Activated naive CD8-positive, alpha-beta T cell treated with anti-CD3 and anti-CD28 coated beads, Interleukin-2, amount 50 U/mL, for 24 hours (primary cell): ENCODE results near the gene CERS5.
A peak's percentile ranks its signal among the peaks of the same experiment; 100 is the strongest.
"Not testable (repeated sequence)": the region's sequence is repeated elsewhere in the genome, so short reads cannot be mapped to it uniquely, and the experiment has no call there.

Experiments used
- ATAC-seq: fragments of 150-1000 bp; cut with Tn5 transposase; one replicate; pipeline ENCODE4 v1.10.0; 2021
- DNase-seq: peaks from one replicate; pipeline ENCODE4 v3.0.0; 2021
- H3K27ac Mint-ChIP-seq: one replicate; pipeline ENCODE4 v1.8.0; 2021; ENCODE audit warnings: mild to moderate bottlenecking, mixed read lengths
- H3K27me3 Mint-ChIP-seq: one replicate; pipeline ENCODE4 v1.8.0; 2021; ENCODE audit warnings: mixed read lengths
- H3K36me3 Mint-ChIP-seq: one replicate; pipeline ENCODE4 v1.8.0; 2021; ENCODE audit warnings: low read depth, mixed read lengths
- H3K4me1 Mint-ChIP-seq: one replicate; pipeline ENCODE4 v1.8.0; 2021; ENCODE audit warnings: mixed read lengths
- H3K4me3 Mint-ChIP-seq: one replicate; pipeline ENCODE4 v1.8.0; 2021; ENCODE audit warnings: mild to moderate bottlenecking, moderate library complexity, mixed read lengths
- H3K9me3 Mint-ChIP-seq: one replicate; pipeline ENCODE4 v1.8.0; 2021; ENCODE audit warnings: mixed read lengths

CERS5 gene

GRCh38 chr12:50089730-50090129 is 77.4 kb downstream of the CERS5 start:
- peaks cover 42% of the 10 kb centered on the region for H3K36me3 Mint-ChIP-seq
- H3K27me3 Mint-ChIP-seq = no peaks in the 10 kb centered on the region
- peaks cover 30% of the 10 kb centered on the region for H3K4me1 Mint-ChIP-seq
- no peak for ATAC-seq
- H3K4me3 Mint-ChIP-seq = no peak overlapping the region
- H3K27ac Mint-ChIP-seq = no peak overlapping the region
- no peaks in the 10 kb centered on the region for H3K9me3 Mint-ChIP-seq
- DNase-seq = no peak

GRCh38 chr12:50088577-50089335 is 78.4 kb downstream of the CERS5 start:
- Mint-ChIP-seq H3K36me3 (peaks cover 34% of the 10 kb centered on the region), H3K4me3 (no peak overlapping the region), H3K4me1 (peaks cover 33% of the 10 kb centered on the region), H3K9me3 (no peaks in the 10 kb centered on the region), H3K27ac (peak overlapping the region; percentile 14), H3K27me3 (no peaks in the 10 kb centered on the region)
- peak; percentile 31 for ATAC-seq
- DNase-seq = peak; percentile 54

- H3K27ac Mint-ChIP-seq = peak overlapping the region; percentile 23
- H3K9me3 Mint-ChIP-seq = no peaks in the 10 kb centered on the region
- DNase-seq = no peak
Measured at GRCh38 chr12:50087995-50088394, 79.2 kb downstream of the CERS5 start.

GRCh38 chr12:50087151-50087550 is 80.0 kb downstream of the CERS5 start:
- DNase-seq = no peak
- Mint-ChIP-seq H3K9me3 (no peaks in the 10 kb centered on the region), H3K27me3 (no peaks in the 10 kb centered on the region), H3K4me3 (peak overlapping the region; percentile 3), H3K27ac (peak overlapping the region; percentile 60), H3K4me1 (peaks cover 45% of the 10 kb centered on the region), H3K36me3 (peaks cover 31% of the 10 kb centered on the region)
- ATAC-seq = no peak

More at GRCh38 chr12:50087995-50088394, 79.2 kb downstream of the CERS5 start:
- Mint-ChIP-seq H3K4me3 (no peak overlapping the region), H3K36me3 (peaks cover 34% of the 10 kb centered on the region), H3K4me1 (peaks cover 39% of the 10 kb centered on the region), H3K27me3 (no peaks in the 10 kb centered on the region)
- ATAC-seq = no peak

- peak overlapping the region; percentile 81 for H3K27ac Mint-ChIP-seq
Measured at GRCh38 chr12:50086148-50086547, 81.0 kb downstream of the CERS5 start.

GRCh38 chr12:50085615-50086072 is 81.5 kb downstream of the CERS5 start:
- no peak for ATAC-seq
- Mint-ChIP-seq H3K4me1 (peaks cover 45% of the 10 kb centered on the region), H3K4me3 (peak overlapping the region; percentile 91), H3K36me3 (peaks cover 23% of the 10 kb centered on the region), H3K27ac (peak overlapping the region; percentile 81), H3K27me3 (no peaks in the 10 kb centered on the region), H3K9me3 (no peaks in the 10 kb centered on the region)
- no peak for DNase-seq

More at GRCh38 chr12:50086148-50086547, 81.0 kb downstream of the CERS5 start:
- Mint-ChIP-seq H3K9me3 (no peaks in the 10 kb centered on the region), H3K4me3 (peak overlapping the region; percentile 91), H3K4me1 (peaks cover 45% of the 10 kb centered on the region), H3K36me3 (peaks cover 26% of the 10 kb centered on the region), H3K27me3 (no peaks in the 10 kb centered on the region)
- DNase-seq = no peak
- no peak for ATAC-seq

- DNase-seq (peak; percentile 88), ATAC-seq (peak; percentile 94)
- Mint-ChIP-seq H3K9me3 (no peaks in the 10 kb centered on the region), H3K4me1 (peaks cover 45% of the 10 kb centered on the region), H3K27me3 (no peaks in the 10 kb centered on the region), H3K27ac (peak within 1 kb of the TSS; percentile 96), H3K36me3 (peaks cover 19% of the 10 kb centered on the region), H3K4me3 (peak within 1 kb of the TSS; percentile 91)
Measured at GRCh38 chr12:50084775-50085614, 82.2 kb downstream of the CERS5 start, which contains the start of gene SMARCD1. SMARCD1 (plus strand) TSS chr12:50085342; CDS start chr12:50085370, 28 bp downstream.

GRCh38 chr12:50084409-50084774 is 82.8 kb downstream of the CERS5 start:
- DNase-seq, H3K27me3 Mint-ChIP-seq, H3K9me3 Mint-ChIP-seq, ATAC-seq: not testable (repeated sequence)
- H3K27ac Mint-ChIP-seq = peak overlapping the region; percentile 96
- H3K4me1 Mint-ChIP-seq = peaks cover 45% of the 10 kb centered on the region
- peak overlapping the region; percentile 91 for H3K4me3 Mint-ChIP-seq
- peaks cover 13% of the 10 kb centered on the region for H3K36me3 Mint-ChIP-seq

- peaks cover 41% of the 10 kb centered on the region for H3K4me1 Mint-ChIP-seq
- H3K9me3 Mint-ChIP-seq = no peaks in the 10 kb centered on the region
- H3K27me3 Mint-ChIP-seq = no peaks in the 10 kb centered on the region
- peak overlapping the region; percentile 83 for H3K27ac Mint-ChIP-seq
- DNase-seq (no peak), ATAC-seq (no peak)
- peak overlapping the region; percentile 70 for H3K4me3 Mint-ChIP-seq
- peaks cover 4% of the 10 kb centered on the region for H3K36me3 Mint-ChIP-seq
Measured at GRCh38 chr12:50083301-50083700, 83.9 kb downstream of the CERS5 start.

- peaks cover 35% of the 10 kb centered on the region for H3K4me1 Mint-ChIP-seq
- DNase-seq (no peak), ATAC-seq (peak; percentile 27)
- H3K36me3 Mint-ChIP-seq = peaks cover 4% of the 10 kb centered on the region
- H3K27me3 Mint-ChIP-seq = no peaks in the 10 kb centered on the region
- peak overlapping the region; percentile 9 for H3K27ac Mint-ChIP-seq
- H3K9me3 Mint-ChIP-seq = no peaks in the 10 kb centered on the region
- no peak overlapping the region for H3K4me3 Mint-ChIP-seq
Measured at GRCh38 chr12:50082644-50083043, 84.5 kb downstream of the CERS5 start.

GRCh38 chr12:50081096-50081808 is 85.9 kb downstream of the CERS5 start:
- Mint-ChIP-seq H3K4me1 (peaks cover 23% of the 10 kb centered on the region), H3K36me3 (no peaks in the 10 kb centered on the region), H3K27me3 (no peaks in the 10 kb centered on the region), H3K9me3 (no peaks in the 10 kb centered on the region), H3K4me3 (no peak overlapping the region), H3K27ac (no peak overlapping the region)
- DNase-seq (no peak), ATAC-seq (no peak)

GRCh38 chr12:50079771-50080170 is 87.4 kb downstream of the CERS5 start:
- DNase-seq (no peak), ATAC-seq (no peak)
- no peaks in the 10 kb centered on the region for H3K27me3 Mint-ChIP-seq
- H3K36me3 Mint-ChIP-seq = no peaks in the 10 kb centered on the region
- no peaks in the 10 kb centered on the region for H3K9me3 Mint-ChIP-seq
- H3K27ac Mint-ChIP-seq = no peak overlapping the region
- no peak overlapping the region for H3K4me3 Mint-ChIP-seq
- H3K4me1 Mint-ChIP-seq = peaks cover 15% of the 10 kb centered on the region
